Measurements from ENCODE around the gene TBK1.

The TBK1 gene

DNA sequence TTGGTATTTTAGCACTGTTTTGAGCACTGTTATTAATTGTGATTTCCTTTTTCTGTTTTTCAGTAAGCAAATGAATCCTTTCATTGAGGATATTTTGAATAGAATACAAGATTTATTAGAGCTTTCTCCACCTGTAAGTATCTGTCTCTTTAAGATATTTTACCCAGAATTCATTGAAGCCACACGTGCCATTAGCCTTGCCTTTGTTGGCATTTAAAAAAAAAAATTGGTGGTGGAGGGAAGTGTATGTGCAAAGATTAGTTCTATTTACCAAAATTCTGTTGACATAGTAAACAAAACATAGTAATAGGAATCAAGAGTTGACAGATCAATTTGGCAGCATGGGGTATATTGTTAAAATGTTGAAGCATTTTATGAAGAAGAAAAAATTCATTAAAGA is 23.9 kb upstream of the TBK1 start:
- Histone ChIP-seq H3K4me3 (ENCODE audit: low read length) (no peak overlapping the region), H3K36me3 (ENCODE audit: insufficient read depth, low read length) (peaks cover 100% of the 10 kb centered on the region), H3K27ac (ENCODE audit: low read depth, low read length) (no peak overlapping the region), H3K9me3 (ENCODE audit: insufficient read depth, low read depth, low read length) (no peaks in the 10 kb centered on the region), H3K4me1 (ENCODE audit: insufficient read depth, low read length) (no peaks in the 10 kb centered on the region), H3K9ac (ENCODE audit: low read depth, low read length) (no peak overlapping the region), H3K27me3 (ENCODE audit: insufficient read depth, low read length) (no peaks in the 10 kb centered on the region)
- WGBS = no CpG with 5 or more reads among the region's 1 CpG

DNA sequence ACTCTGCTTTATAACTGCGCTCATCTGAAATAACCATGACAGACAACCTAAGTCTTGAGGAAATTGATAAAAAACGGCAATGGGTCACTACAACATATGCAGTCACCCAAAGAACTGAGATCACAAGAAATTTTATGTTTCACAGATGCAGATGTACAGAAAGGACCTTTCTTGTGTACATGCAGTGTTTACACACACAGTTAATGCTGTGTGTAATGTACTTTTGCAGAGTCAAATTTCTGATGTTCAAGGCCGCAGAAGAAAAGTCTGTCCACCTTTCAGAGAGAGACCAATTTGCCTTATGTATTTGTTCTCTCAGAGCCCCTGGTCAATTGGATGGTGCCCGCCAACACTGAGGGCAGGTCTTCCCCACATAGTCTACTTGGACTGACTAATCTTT is 23.0 kb upstream of the TBK1 start:
- no peaks in the 10 kb centered on the region for H3K27me3 ChIP-seq (ENCODE audit: insufficient read depth, low read length)
- 94% methylated on average over 4 of the region's 4 CpGs for WGBS
- H3K9ac ChIP-seq (ENCODE audit: low read depth, low read length) = no peak overlapping the region
- no peaks in the 10 kb centered on the region for H3K9me3 ChIP-seq (ENCODE audit: insufficient read depth, low read depth, low read length)
- H3K36me3 ChIP-seq (ENCODE audit: insufficient read depth, low read length) = peaks cover 100% of the 10 kb centered on the region
- H3K4me1 ChIP-seq (ENCODE audit: insufficient read depth, low read length) = no peaks in the 10 kb centered on the region
- no peak overlapping the region for H3K4me3 ChIP-seq (ENCODE audit: low read length)
- H3K27ac ChIP-seq (ENCODE audit: low read depth, low read length) = no peak overlapping the region

DNA sequence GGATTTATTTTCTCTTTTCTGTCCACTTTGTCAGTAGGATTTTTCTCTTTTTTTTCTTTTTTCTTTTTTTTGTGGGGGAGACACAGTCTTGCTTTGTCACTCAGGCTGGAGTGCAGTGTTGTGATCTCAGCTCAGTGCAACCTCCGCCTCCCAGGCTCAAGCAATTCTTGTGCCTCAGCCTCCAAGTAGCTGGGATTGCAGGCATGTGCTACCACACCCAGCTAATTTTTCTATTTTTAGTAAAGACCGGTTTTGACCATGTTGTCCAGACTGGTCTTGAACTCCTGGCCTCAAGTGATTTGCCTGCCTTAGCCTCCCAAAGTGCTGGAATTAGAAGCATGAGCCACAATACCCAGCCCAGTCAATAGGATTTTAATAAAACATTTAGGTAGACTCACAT is 21.0 kb upstream of the TBK1 start:
- Histone ChIP-seq H3K27ac (ENCODE audit: low read depth, low read length) (no peak overlapping the region), H3K27me3 (ENCODE audit: insufficient read depth, low read length) (no peaks in the 10 kb centered on the region), H3K9ac (ENCODE audit: low read depth, low read length) (no peak overlapping the region), H3K4me3 (ENCODE audit: low read length) (no peak overlapping the region), H3K4me1 (ENCODE audit: insufficient read depth, low read length) (no peaks in the 10 kb centered on the region), H3K36me3 (ENCODE audit: insufficient read depth, low read length) (peaks cover 100% of the 10 kb centered on the region), H3K9me3 (ENCODE audit: insufficient read depth, low read depth, low read length) (no peaks in the 10 kb centered on the region)
- 98% methylated on average over 2 of the region's 2 CpGs for WGBS

DNA sequence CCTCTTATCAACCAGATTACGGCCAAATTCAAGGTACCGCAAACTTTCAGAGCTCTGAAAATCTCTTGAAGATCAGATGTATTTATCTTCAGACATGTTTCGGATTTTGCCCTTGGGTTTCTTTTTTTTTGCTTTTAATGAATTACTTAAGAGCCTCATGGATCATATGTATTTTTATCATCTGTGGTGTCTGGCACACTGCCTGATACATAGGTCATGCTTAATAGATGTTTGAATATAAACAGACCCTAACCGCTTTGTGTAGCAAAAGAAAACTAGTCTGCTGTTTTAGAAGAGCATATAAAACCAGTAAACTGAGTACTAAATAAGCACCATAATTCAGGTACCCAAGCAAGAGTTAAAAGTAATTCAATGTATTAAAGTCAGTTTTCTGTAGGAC is 20.1 kb upstream of the TBK1 start:
- H3K27ac ChIP-seq (ENCODE audit: low read depth, low read length) = no peak overlapping the region
- H3K9ac ChIP-seq (ENCODE audit: low read depth, low read length) = no peak overlapping the region
- WGBS = 100% methylated on average over 4 of the region's 4 CpGs
- H3K9me3 ChIP-seq (ENCODE audit: insufficient read depth, low read depth, low read length) = no peaks in the 10 kb centered on the region
- no peaks in the 10 kb centered on the region for H3K4me1 ChIP-seq (ENCODE audit: insufficient read depth, low read length)
- H3K36me3 ChIP-seq (ENCODE audit: insufficient read depth, low read length) = peaks cover 99% of the 10 kb centered on the region
- H3K4me3 ChIP-seq (ENCODE audit: low read length) = no peak overlapping the region
- H3K27me3 ChIP-seq (ENCODE audit: insufficient read depth, low read length) = no peaks in the 10 kb centered on the region

DNA sequence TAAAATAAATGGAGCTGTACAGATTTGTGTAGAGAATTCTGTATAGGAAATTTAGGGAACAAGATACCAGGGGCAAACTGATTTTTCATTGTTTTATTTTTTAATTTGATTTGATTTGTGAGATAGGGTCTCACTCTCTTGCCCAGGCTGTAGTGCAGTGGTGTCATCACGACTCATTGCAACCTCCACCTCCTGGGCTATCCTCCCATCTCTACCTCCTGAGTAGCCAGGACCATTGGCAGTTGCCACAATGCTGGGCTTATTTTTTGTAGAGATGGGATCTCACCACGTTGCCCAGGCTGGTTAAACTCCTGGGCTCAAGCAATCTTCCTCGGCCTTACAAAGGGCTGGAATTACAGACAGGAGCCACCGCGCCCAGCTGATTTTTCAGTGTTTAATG is 18.0 kb upstream of the TBK1 start:
- Histone ChIP-seq H3K4me3 (ENCODE audit: low read length) (no peak overlapping the region), H3K27me3 (ENCODE audit: insufficient read depth, low read length) (no peaks in the 10 kb centered on the region), H3K9ac (ENCODE audit: low read depth, low read length) (no peak overlapping the region), H3K36me3 (ENCODE audit: insufficient read depth, low read length) (peaks cover 99% of the 10 kb centered on the region), H3K9me3 (ENCODE audit: insufficient read depth, low read depth, low read length) (no peaks in the 10 kb centered on the region), H3K27ac (ENCODE audit: low read depth, low read length) (no peak overlapping the region), H3K4me1 (ENCODE audit: insufficient read depth, low read length) (no peaks in the 10 kb centered on the region)
- 96% methylated on average over 5 of the region's 5 CpGs for WGBS

DNA sequence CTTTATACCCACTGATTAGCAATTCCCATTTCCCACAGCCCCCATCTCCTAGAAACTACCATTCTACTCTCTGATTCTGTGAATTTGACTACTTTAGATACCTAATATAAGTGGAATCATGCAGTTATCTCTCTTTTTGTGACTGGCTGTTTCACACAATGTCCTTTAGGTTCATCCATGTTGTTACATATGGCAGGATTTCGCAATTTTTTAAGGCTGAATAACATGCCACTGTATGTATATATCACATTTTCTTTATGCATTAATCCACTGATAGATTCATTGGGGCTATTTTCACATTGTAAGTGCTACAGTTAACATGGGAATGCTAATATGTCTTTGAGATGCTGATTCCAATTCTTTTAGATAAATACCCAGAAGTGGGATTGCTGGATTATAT is 11.8 kb upstream of the TBK1 start:
- peaks cover 97% of the 10 kb centered on the region for H3K36me3 ChIP-seq (ENCODE audit: insufficient read depth, low read length)
- H3K4me3 ChIP-seq (ENCODE audit: low read length) = no peak overlapping the region
- H3K27ac ChIP-seq (ENCODE audit: low read depth, low read length) = no peak overlapping the region
- no peaks in the 10 kb centered on the region for H3K27me3 ChIP-seq (ENCODE audit: insufficient read depth, low read length)
- 100% methylated on average over 1 of the region's 1 CpG for WGBS
- no peaks in the 10 kb centered on the region for H3K4me1 ChIP-seq (ENCODE audit: insufficient read depth, low read length)
- no peak overlapping the region for H3K9ac ChIP-seq (ENCODE audit: low read depth, low read length)
- H3K9me3 ChIP-seq (ENCODE audit: insufficient read depth, low read depth, low read length) = no peaks in the 10 kb centered on the region

DNA sequence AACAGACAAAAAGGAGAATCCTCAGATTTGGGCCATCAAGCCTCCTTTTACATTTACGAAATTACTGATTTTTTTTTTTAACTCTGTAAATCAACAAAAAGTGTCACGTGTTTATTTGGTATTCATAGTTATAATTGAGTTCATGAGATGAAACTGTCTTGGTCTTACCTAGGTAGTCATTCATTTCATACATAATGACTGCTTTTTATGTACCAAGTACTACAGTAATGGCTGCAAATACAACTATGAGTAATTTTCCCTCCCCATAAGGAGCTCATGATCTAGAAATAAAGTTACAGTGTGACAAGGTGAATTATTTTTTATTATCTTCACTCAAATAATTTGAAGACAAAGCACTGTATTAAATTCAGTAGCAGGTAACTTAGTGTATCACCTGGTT is 6.4 kb upstream of the TBK1 start:
- Histone ChIP-seq H3K27me3 (ENCODE audit: insufficient read depth, low read length) (no peaks in the 10 kb centered on the region), H3K9me3 (ENCODE audit: insufficient read depth, low read depth, low read length) (no peaks in the 10 kb centered on the region), H3K36me3 (ENCODE audit: insufficient read depth, low read length) (peaks cover 89% of the 10 kb centered on the region), H3K4me1 (ENCODE audit: insufficient read depth, low read length) (peaks cover 7% of the 10 kb centered on the region), H3K4me3 (ENCODE audit: low read length) (no peak overlapping the region), H3K27ac (ENCODE audit: low read depth, low read length) (no peak overlapping the region), H3K9ac (ENCODE audit: low read depth, low read length) (no peak overlapping the region)
- WGBS = 90% methylated on average over 2 of the region's 2 CpGs

DNA sequence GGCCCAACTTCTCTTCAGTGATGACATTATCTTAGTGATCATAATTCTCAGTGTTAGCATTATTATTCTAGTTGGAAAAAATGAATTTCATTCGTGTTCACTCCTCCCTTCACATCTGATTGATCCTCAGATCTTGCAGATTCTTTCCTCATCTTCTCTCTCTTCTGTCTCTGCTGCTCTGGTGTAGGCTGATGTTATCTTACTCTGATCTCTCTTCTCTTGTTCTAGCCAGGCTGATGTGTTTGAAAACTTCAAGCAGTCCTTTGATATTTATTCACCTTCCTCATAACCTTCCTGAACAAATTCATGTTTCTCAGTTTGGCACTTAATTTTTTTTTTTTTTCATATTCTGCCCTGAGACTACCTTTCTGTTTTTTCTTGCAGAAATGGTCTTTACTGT is 5.6 kb upstream of the TBK1 start:
- Histone ChIP-seq H3K27me3 (ENCODE audit: insufficient read depth, low read length) (no peaks in the 10 kb centered on the region), H3K4me1 (ENCODE audit: insufficient read depth, low read length) (peaks cover 13% of the 10 kb centered on the region), H3K4me3 (ENCODE audit: low read length) (no peak overlapping the region), H3K9ac (ENCODE audit: low read depth, low read length) (no peak overlapping the region), H3K9me3 (ENCODE audit: insufficient read depth, low read depth, low read length) (no peaks in the 10 kb centered on the region), H3K36me3 (ENCODE audit: insufficient read depth, low read length) (peaks cover 81% of the 10 kb centered on the region), H3K27ac (ENCODE audit: low read depth, low read length) (no peak overlapping the region)
- WGBS = 86% methylated on average over 1 of the region's 1 CpG

DNA sequence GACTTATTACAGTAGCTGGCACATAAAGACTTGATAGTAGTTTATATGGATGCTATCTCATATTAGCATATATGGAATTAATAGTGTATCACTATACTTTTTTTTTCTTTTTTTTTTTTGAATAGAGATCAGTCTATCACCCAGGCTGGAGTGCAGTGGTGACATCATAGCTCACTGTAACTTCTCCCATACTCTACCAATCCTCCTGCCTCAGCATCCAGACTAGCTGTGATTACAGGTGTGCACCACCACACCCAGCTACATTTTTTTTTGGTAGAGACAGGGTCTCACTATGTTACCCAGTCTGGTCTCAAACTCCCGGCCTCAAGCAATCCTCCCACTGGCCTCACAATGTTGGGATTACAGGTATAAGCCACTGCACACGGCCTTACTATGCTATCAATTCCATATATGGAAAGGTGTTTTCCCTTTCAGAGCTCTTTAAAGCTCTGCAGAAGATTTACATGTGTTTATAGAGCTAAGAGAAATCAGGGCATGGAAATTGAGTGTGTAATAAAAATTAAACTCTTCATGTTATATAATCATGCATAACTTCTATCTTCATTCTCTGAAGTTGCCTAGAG is 1.8 kb upstream of the TBK1 start:
- H3K9ac ChIP-seq (ENCODE audit: low read depth, low read length) = 0 out of 2 replicates have a peak overlapping the region, but pooled peaks have one; percentile 15
- peak overlapping the region; percentile 85 for H3K27ac ChIP-seq (ENCODE audit: low read depth, low read length)

DNA sequence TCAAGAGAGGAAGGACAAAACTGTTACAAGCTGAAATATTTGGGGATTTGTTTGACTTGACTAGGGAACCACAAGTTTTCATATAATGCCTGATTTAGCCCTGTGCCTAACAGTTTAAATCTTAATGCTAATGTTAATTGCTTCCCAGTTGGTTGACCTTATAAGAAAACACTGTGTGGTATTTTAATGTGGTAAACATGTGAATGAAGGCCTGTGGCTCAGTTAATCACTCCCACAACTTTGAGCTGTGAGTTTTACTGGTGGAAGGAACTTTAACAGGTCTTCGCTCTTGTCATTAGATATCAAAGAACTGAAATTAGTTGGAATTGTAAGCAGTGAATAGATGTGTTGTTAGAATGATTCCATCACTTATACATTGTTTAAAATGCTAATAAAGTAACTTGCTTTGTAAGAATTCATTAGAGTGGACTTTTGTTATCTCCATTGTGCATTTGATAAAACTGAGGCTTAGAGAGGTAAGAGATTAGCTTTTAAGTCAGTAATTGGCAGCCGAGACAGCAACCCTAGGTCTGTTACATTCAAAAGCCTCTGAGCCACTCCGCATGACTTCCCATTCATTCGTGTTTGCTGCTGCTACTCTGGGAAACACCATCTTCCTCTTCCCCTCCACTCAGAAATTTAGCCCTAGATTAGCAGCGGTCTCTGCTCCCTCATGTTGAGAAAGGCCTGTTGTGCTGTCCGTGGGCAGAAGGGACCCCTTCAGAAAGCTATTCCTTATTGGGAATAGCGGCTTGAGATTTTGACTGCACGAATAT is 1.0 kb upstream of the TBK1 start:
- H3K36me3 ChIP-seq (ENCODE audit: insufficient read depth, low read length) = peaks cover 41% of the 10 kb centered on the region
- H3K9ac ChIP-seq (ENCODE audit: low read depth, low read length) = peak overlapping the region; percentile 87
- H3K27me3 ChIP-seq (ENCODE audit: insufficient read depth, low read length) = no peaks in the 10 kb centered on the region
- H3K9me3 ChIP-seq (ENCODE audit: insufficient read depth, low read depth, low read length) = no peaks in the 10 kb centered on the region
- peaks cover 21% of the 10 kb centered on the region for H3K4me1 ChIP-seq (ENCODE audit: insufficient read depth, low read length)
- H3K4me3 ChIP-seq (ENCODE audit: low read length) = peak overlapping the region; percentile 96
- peak overlapping the region; percentile 85 for H3K27ac ChIP-seq (ENCODE audit: low read depth, low read length)
- 17% methylated on average over 8 of the region's 8 CpGs for WGBS

More for the DNA sequence above, 1.8 kb upstream of the TBK1 start:
- H3K9me3 ChIP-seq (ENCODE audit: insufficient read depth, low read depth, low read length) = no peaks in the 10 kb centered on the region
- peaks cover 21% of the 10 kb centered on the region for H3K4me1 ChIP-seq (ENCODE audit: insufficient read depth, low read length)
- no peaks in the 10 kb centered on the region for H3K27me3 ChIP-seq (ENCODE audit: insufficient read depth, low read length)
- peak overlapping the region; percentile 96 for H3K4me3 ChIP-seq (ENCODE audit: low read length)
- H3K36me3 ChIP-seq (ENCODE audit: insufficient read depth, low read length) = peaks cover 44% of the 10 kb centered on the region
- 62% methylated on average over 2 of the region's 2 CpGs for WGBS

DNA sequence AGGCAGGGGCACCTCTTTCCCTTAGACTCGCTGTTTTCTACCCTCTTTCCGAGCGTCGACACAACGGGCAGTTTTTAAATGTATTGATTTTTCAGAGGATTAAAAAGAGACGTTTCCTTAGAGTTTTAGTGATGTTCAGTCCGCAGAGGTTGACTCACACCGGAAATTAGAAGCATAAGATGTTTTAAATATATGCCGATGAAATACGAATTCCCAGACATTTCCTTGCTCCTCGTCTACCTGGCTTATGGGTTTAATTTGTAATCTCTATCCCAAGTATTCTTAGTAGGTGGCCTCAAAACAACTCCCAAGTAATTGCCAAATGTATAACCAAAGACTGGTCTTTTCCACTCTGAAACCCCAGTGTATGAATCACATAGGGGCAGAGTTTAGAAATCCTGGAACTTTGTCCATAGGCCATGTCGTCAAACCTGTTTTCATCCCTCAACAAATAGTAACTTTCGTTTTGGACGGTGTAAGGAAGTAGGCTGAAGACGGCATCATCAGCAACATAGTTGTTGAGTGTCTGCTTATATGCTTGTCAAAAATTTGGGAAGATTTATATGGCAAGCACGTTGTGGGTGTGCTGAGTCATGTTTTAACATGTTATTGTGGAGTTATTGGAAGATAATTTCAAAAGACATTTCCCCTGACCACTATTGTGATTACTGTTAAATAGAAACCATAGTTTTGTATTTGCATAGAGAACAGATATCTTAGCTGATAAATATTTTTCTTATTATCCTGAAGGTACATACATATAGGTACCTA is 824 bp downstream of the TBK1 start:
- Histone ChIP-seq H3K27me3 (ENCODE audit: insufficient read depth, low read length) (no peaks in the 10 kb centered on the region), H3K27ac (ENCODE audit: low read depth, low read length) (peak overlapping the region; percentile 85), H3K9me3 (ENCODE audit: insufficient read depth, low read depth, low read length) (no peaks in the 10 kb centered on the region), H3K36me3 (ENCODE audit: insufficient read depth, low read length) (peaks cover 37% of the 10 kb centered on the region), H3K4me1 (ENCODE audit: insufficient read depth, low read length) (peaks cover 21% of the 10 kb centered on the region), H3K9ac (ENCODE audit: low read depth, low read length) (peak overlapping the region; percentile 87), H3K4me3 (ENCODE audit: low read length) (peak overlapping the region; percentile 96)
- WGBS = 6% methylated on average over 13 of the region's 16 CpGs
